Hepatocyte (in vitro differentiated cells): ENCODE data around the gene SLC9A5.

Experiments used
- CTCF ChIP-seq: fragments of 200-600 bp; sonication (generic); IDR thresholded peaks from 2 replicates; pipeline ENCODE4 v1.5.1; 2016; ENCODE audit warnings: antibody characterized with exemption, mild to moderate bottlenecking; ENCODE audit not compliant: poor library complexity
- EZH2 ChIP-seq: fragments of 200-600 bp; sonication (generic); IDR thresholded peaks from 2 replicates; pipeline ENCODE4 v1.6.1; 2016; ENCODE audit warnings: antibody characterized with exemption, mild to moderate bottlenecking, borderline replicate concordance
- EZH2phosphoT487 ChIP-seq: fragments of 200-600 bp; sonication (generic); IDR thresholded peaks from one replicate; pipeline ENCODE4 v1.6.1; 2018; ENCODE audit warnings: antibody characterized with exemption, mild to moderate bottlenecking, low read depth, moderate library complexity; ENCODE audit not compliant: unreplicated experiment, severe bottlenecking

- TF ChIP-seq CTCF, result no peak
- no peak for TF ChIP-seq EZH2
- TF ChIP-seq EZH2phosphoT487, result no peak
Measured at GRCh38 chr16:67202956-67203493, 45.8 kb upstream of the SLC9A5 start.
